NCI-H2227 (cell line): ENCODE data around the gene GNL3.
"Not testable (repeated sequence)": the region's sequence is repeated elsewhere in the genome, so short reads cannot be mapped to it uniquely, and the experiment has no call there.

ENCODE experiments used
- DNase-seq: peaks from one replicate; lab custom pipeline; 2025; ENCODE audit not compliant: unreplicated experiment; lab: John Stamatoyannopoulos, UW

The GNL3 gene

DNA sequence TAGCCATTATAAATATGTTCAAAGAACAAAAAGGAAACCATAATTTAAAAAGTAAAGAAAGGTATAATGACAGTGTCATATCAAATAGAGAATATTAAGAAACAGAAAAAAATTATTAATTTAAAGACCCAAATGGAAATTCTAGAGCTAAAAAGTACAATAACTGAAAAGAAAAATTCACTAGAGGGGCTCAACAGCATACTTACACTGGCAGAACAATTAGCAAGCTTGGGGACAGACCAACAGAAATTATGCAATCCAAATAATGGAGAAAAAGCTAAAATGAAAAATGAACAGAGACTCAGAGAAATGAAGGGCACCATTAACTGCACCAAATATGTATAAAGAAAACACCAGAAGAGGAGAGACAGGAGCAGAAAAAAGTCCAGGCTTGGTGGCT, 33.8 kb downstream of the GNL3 start:
- no peak for DNase-seq

DNA sequence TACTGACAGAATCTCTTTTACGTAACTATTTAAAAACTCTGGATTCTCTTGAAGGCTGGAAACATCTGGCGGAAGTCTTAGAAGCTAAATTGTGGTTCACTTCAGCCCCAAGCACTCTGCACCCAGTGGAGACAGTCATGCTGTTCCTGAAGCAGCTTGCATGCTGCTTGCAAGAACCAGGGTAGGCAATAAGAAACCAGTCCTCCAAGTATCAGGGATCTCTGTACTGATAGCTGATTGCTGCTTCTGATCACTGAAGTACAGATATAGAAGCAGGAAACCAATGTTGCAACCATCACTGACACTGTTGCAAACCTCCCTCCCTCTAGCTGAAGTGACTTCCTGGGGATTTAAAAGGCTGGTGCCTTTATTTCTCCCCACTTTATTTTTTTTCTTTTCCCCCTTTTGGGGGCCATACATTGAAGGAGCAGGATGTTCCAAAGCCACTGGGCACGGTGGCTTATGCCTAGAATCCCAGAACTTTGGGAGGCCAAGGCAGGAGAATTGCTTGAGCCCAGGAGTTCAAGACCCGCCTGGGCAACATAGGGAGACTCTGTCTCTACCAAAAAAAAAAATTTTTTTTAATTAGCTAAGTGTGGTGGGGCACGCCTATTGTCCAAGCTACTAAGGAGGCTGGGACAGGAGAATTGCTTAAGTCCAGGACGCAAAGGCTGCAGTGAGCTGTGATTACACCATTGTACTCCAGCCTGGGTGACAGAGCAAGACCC, 35.3 kb downstream of the GNL3 start:
- no peak for DNase-seq

DNA sequence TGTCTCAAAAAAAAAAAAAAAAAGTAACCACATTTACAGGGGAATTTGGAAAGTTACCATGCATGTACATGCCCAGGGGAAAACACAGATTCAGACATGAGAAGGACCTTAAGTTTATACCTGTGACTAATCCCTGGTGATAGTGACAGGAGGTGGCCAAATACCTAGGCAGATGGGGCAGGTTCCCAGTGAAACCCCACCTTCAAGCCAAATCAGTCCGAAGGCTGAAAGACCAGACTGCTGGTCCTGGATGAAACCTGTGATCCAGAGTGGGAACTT, 35.8 kb downstream of the GNL3 start:
- DNase-seq: no peak

DNA sequence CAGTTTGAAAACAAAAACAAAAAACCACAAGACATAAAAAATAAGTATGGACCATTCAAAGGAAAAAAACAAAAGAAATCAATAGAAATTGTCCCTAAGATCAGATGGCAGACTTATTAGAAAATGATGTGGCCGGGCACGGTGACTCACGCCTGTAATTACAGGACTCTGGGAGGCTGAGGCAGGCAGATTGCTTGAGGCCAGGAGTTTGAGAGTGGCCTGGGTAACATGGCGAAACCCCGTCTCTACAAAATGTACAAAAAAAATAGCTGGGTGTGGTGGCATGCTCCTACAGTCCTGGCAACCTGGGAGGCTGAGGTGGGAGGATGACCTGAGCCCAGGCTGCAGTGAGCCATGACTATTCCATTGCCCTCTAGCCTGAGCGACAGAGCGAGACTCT, 36.7 kb downstream of the GNL3 start:
- DNase-seq: no peak

DNA sequence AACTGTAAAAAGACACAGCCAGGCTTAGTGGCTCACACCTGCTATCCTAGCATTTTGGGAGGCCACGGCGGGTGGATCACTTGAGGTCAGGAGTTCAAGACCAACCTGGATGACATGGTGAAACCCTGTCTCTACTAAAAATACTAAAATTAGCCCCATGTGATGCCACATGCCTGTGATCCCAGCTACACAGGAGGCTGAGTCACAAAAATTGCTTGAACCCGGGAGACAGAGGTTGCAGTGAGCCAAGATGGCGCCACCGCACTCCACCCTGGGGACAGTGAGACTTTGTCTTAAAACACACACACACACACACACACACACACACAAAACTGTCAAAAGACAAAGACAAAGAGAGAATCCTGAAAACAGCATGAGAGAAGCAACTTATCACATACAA, 38.1 kb downstream of the GNL3 start:
- DNase-seq: no peak

DNA sequence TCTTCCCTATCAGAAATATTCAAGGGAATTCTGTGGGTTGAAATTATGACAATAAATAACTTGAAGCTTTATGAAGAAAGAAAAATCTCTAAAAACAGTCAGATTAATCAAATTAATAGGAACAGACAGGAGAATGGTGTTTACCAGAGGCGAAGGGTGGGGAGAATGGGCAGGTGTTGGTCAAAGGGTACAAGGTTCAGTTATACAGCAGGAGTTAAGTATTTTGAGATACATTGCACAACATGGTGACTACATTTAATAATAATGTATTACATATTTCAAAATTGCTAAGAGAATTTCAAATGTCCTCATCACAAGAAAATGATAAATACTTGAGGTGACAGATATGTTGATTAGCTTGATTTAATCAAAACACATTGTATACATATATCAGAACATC, 38.7 kb downstream of the GNL3 start:
- DNase-seq: no peak

GRCh38 chr3:52728753-52729152, 42.9 kb downstream of the GNL3 start:
- not testable (repeated sequence) for DNase-seq

GRCh38 chr3:52730681-52731080, 44.8 kb downstream of the GNL3 start:
- DNase-seq: no peak

DNA sequence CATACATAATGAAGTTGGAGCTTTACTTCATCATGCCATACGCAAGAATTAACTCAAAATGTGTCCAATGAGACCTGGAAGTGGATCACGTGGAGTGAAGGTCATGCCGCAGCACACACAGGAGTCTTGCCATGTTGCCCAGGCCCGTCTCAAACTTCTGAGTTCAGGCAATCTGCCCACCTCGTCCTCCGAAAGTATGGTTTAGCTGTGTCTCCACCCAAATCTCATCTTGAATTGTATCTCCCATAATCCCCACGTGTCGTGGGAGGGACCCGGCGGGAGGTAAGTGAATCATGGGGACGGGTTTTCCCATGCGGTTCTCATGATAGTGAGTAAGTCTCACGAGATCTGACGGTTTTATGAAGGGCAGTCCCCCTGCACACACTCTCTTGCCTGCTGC, 45.8 kb downstream of the GNL3 start:
- DNase-seq: no peak

GRCh38 chr3:52733256-52733891, 47.5 kb downstream of the GNL3 start:
- DNase-seq: no peak

GRCh38 chr3:52739730-52740129, 53.9 kb downstream of the GNL3 start:
- no peak for DNase-seq

- no peak for DNase-seq
Observed at GRCh38 chr3:52742418-52743041, 56.7 kb downstream of the GNL3 start.

GRCh38 chr3:52743152-52743551, 57.3 kb downstream of the GNL3 start:
- DNase-seq: no peak

DNA sequence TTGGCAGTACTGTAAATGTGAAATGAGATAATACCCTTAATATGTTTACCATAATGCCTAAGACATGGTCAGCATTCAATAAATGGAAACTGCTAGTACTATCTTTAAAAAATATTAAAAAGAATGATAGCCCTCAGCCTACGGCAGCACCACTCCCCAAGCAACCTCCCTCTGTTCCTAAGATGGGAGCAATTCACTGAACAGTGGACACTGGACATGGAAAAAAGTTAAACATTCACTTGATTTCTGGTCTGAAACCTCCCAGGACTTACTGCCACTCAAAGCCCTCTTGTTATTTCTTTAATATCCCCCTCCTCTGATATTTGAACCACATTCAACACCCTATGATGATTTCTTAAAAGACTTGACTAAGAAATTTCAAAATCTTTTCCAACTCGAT, 57.9 kb downstream of the GNL3 start:
- no peak for DNase-seq
